ENCODE data around the gene LMX1B.

Gene LMX1B

DNA sequence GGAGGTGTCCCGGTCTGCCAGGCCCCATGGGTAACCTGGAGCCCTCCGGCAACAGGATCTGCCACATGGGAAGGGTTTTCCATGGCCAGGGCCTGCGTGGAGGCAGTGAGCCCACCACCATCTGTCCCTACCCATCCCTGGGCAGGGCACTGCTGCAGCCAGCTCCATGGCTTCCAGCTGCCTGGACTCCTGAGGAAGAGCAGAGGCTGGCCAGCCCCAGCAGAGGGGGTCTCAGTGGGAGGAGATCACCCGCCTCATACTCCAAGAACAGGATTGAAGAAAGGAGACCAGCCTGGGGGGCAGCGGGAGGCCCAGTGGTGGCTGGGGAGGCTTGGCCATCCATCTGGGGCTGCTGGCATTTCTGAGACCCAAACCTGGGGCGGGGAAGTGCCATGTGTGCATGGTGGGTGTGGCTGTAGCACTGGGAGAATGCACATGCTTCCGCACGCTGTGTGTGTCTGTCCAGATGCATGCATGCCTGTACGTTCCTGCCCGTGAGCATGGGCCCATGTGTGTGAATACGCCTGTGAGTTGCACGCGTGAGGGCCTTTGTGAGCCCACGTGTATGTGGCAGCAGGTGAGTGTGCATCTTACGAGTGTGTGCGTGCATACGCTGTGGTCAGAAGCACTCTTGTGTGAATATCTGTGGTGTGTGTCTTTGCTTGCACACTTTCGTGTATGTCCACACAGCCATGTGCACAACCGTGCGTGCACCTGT is 78.5 kb downstream of the LMX1B start:
- Histone ChIP-seq H3K79me1 (ENCODE audit: low read depth, low read length) (no peaks in the 10 kb centered on the region), H2BK12ac (ENCODE audit: low read length) (peak overlapping the region; percentile 98), H3K23ac (ENCODE audit: low read depth, low read length, poor library complexity) (peak overlapping the region; percentile 37), H2BK15ac (ENCODE audit: low read length) (no peak overlapping the region), H3K36me3 (replicated peaks in 1 of 2; ENCODE audit: control insufficient read depth in 2 of 2, insufficient read depth in 2 of 2, low read length in 2 of 2) (no peaks in the 10 kb centered on the region), H3K9me3 (replicated peaks in 1 of 2; ENCODE audit: control insufficient read depth in 2 of 2, insufficient read depth in 1 of 2, low read depth in 1 of 2, low read length in 2 of 2) (no peaks in the 10 kb centered on the region), H3K4me2 (ENCODE audit: insufficient read depth, low read length, poor library complexity, severe bottlenecking) (no peak overlapping the region), H3K4me1 (ENCODE audit: control insufficient read depth in 2 of 2, insufficient read depth in 1 of 2, low read depth in 1 of 2, low read length in 2 of 2) (peaks cover 0 to 3% of the 10 kb centered on the region in 2 donors), H2AFZ (ENCODE audit: low read length) (no peak overlapping the region), H3K14ac (ENCODE audit: low read length) (peak overlapping the region; percentile 90), H2BK5ac (ENCODE audit: low read length) (peak overlapping the region; percentile 48), H3K9ac (ENCODE audit: low read depth, low read length, poor library complexity) (peak overlapping the region; percentile 71), H3K4ac (ENCODE audit: low read length) (no peak overlapping the region), H4K8ac (ENCODE audit: low read depth, low read length) (peak overlapping the region; percentile 52), H4K91ac (ENCODE audit: low read depth, low read length, poor library complexity) (no peak overlapping the region), H3K18ac (ENCODE audit: low read length) (peak overlapping the region; percentile 80), H3K27ac (replicated peaks; ENCODE audit: low read length) (no peak overlapping the region), H3K27me3 (ENCODE audit: control insufficient read depth in 3 of 3, insufficient read depth in 3 of 3, low read depth in 1 of 3, low read length in 3 of 3) (peaks cover 0 to 88% (median 44%) of the 10 kb centered on the region in 3 experiments), H3K4me3 (ENCODE audit: low read length in 2 of 2) (peak overlapping the region in 1 of 2 donors; percentile 41), H2BK120ac (ENCODE audit: low read depth, low read length) (no peak overlapping the region), H2AK5ac (ENCODE audit: low read depth, low read length) (peak overlapping the region; percentile 21)
- no CpG with 5 or more reads among the region's 20 CpGs for WGBS, 2 donors (ENCODE audit: extremely low coverage in 2 of 2, insufficient read length in 2 of 2, insufficient replicate concordance in 1 of 2)
- DNase-seq (ENCODE audit: low spot score), result no peak

DNA sequence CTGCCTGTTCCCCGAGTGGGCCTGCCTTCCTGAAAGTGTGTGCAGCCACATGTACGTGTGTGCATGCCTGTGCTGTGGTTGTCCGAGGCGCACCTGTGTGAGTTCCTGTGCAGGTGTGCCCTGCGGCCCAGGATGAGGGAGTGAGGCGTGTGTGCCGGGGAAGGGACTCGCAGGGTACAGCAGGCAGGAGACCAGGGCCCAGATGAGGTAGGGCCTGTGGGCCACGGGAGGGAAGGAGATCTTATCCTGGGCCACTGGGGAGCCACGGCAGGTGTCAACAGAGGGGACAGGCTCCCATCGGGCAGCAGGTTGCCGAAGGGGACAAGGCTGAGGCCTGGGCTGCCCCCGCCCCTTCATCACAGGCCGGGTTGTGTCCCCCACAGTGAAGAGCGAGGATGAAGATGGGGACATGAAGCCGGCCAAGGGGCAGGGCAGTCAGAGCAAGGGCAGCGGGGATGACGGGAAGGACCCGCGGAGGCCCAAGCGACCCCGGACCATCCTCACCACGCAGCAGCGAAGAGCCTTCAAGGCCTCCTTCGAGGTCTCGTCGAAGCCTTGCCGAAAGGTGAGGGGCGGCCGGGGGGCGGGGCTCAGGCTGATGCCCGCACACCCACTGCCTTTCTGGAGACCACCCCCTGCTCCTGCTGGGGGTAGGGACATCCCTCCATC is 79.2 kb downstream of the LMX1B start:
- no peak overlapping the region for H4K91ac ChIP-seq (ENCODE audit: low read depth, low read length, poor library complexity)
- peak overlapping the region in 1 of 2 donors; percentile 41 for H3K4me3 ChIP-seq (ENCODE audit: low read length in 2 of 2)
- peak overlapping the region; percentile 52 for H4K8ac ChIP-seq (ENCODE audit: low read depth, low read length)
- peak overlapping the region; percentile 48 for H2BK5ac ChIP-seq (ENCODE audit: low read length)
- no CpG with 5 or more reads among the region's 32 CpGs for WGBS, 2 donors (ENCODE audit: extremely low coverage in 2 of 2, insufficient read length in 2 of 2, insufficient replicate concordance in 1 of 2)
- peaks cover 0 to 3% of the 10 kb centered on the region in 2 donors for H3K4me1 ChIP-seq (ENCODE audit: control insufficient read depth in 2 of 2, insufficient read depth in 1 of 2, low read depth in 1 of 2, low read length in 2 of 2)
- peak overlapping the region; percentile 21 for H2AK5ac ChIP-seq (ENCODE audit: low read depth, low read length)
- H3K4me2 ChIP-seq (ENCODE audit: insufficient read depth, low read length, poor library complexity, severe bottlenecking), result no peak overlapping the region
- H2BK120ac ChIP-seq (ENCODE audit: low read depth, low read length), result no peak overlapping the region
- H2AFZ ChIP-seq (ENCODE audit: low read length), result no peak overlapping the region
- H3K18ac ChIP-seq (ENCODE audit: low read length), result peak overlapping the region; percentile 77
- H3K4ac ChIP-seq (ENCODE audit: low read length), result no peak overlapping the region
- peak overlapping the region; percentile 37 for H3K23ac ChIP-seq (ENCODE audit: low read depth, low read length, poor library complexity)
- DNase-seq (ENCODE audit: low spot score), result no peak
- H2BK15ac ChIP-seq (ENCODE audit: low read length), result peak overlapping the region; percentile 63
- no peaks in the 10 kb centered on the region for H3K36me3 ChIP-seq (replicated peaks in 1 of 2; ENCODE audit: control insufficient read depth in 2 of 2, insufficient read depth in 2 of 2, low read length in 2 of 2)
- H3K27ac ChIP-seq (replicated peaks; ENCODE audit: low read length), result no peak overlapping the region
- H3K9ac ChIP-seq (ENCODE audit: low read depth, low read length, poor library complexity), result peak overlapping the region; percentile 71
- H3K79me1 ChIP-seq (ENCODE audit: low read depth, low read length), result no peaks in the 10 kb centered on the region
- no peaks in the 10 kb centered on the region for H3K9me3 ChIP-seq (replicated peaks in 1 of 2; ENCODE audit: control insufficient read depth in 2 of 2, insufficient read depth in 1 of 2, low read depth in 1 of 2, low read length in 2 of 2)
- H2BK12ac ChIP-seq (ENCODE audit: low read length), result peak overlapping the region; percentile 98
- peaks cover 0 to 85% (median 38%) of the 10 kb centered on the region in 3 experiments for H3K27me3 ChIP-seq (ENCODE audit: control insufficient read depth in 3 of 3, insufficient read depth in 3 of 3, low read depth in 1 of 3, low read length in 3 of 3)
- peak overlapping the region; percentile 90 for H3K14ac ChIP-seq (ENCODE audit: low read length)

GRCh38 chr9:126693428-126693944 is 79.8 kb downstream of the LMX1B start:
- DNase-seq (ENCODE audit: low spot score), result no peak
- H2BK5ac ChIP-seq (ENCODE audit: low read length), result peak overlapping the region; percentile 48
- no CpG with 5 or more reads among the region's 20 CpGs for WGBS, 2 donors (ENCODE audit: extremely low coverage in 2 of 2, insufficient read length in 2 of 2, insufficient replicate concordance in 1 of 2)
- peak overlapping the region; percentile 77 for H3K18ac ChIP-seq (ENCODE audit: low read length)
- H3K4me1 ChIP-seq (ENCODE audit: control insufficient read depth in 2 of 2, insufficient read depth in 1 of 2, low read depth in 1 of 2, low read length in 2 of 2), result peaks cover 0 to 3% of the 10 kb centered on the region in 2 donors
- H3K4ac ChIP-seq (ENCODE audit: low read length), result no peak overlapping the region
- no peak overlapping the region for H3K9ac ChIP-seq (ENCODE audit: low read depth, low read length, poor library complexity)
- no peaks in the 10 kb centered on the region for H3K79me1 ChIP-seq (ENCODE audit: low read depth, low read length)
- H4K8ac ChIP-seq (ENCODE audit: low read depth, low read length), result no peak overlapping the region
- no peak overlapping the region for H2AK5ac ChIP-seq (ENCODE audit: low read depth, low read length)
- H3K9me3 ChIP-seq (replicated peaks in 1 of 2; ENCODE audit: control insufficient read depth in 2 of 2, insufficient read depth in 1 of 2, low read depth in 1 of 2, low read length in 2 of 2), result no peaks in the 10 kb centered on the region
- H3K14ac ChIP-seq (ENCODE audit: low read length), result peak overlapping the region; percentile 15
- peak overlapping the region; percentile 37 for H3K23ac ChIP-seq (ENCODE audit: low read depth, low read length, poor library complexity)
- H3K4me2 ChIP-seq (ENCODE audit: insufficient read depth, low read length, poor library complexity, severe bottlenecking), result no peak overlapping the region
- H2BK120ac ChIP-seq (ENCODE audit: low read depth, low read length), result no peak overlapping the region
- no peak overlapping the region for H2AFZ ChIP-seq (ENCODE audit: low read length)
- H2BK15ac ChIP-seq (ENCODE audit: low read length), result peak overlapping the region; percentile 63
- H4K91ac ChIP-seq (ENCODE audit: low read depth, low read length, poor library complexity), result no peak overlapping the region
- H3K27me3 ChIP-seq (ENCODE audit: control insufficient read depth in 3 of 3, insufficient read depth in 3 of 3, low read depth in 1 of 3, low read length in 3 of 3), result peaks cover 0 to 87% (median 33%) of the 10 kb centered on the region in 3 experiments
- H3K36me3 ChIP-seq (replicated peaks in 1 of 2; ENCODE audit: control insufficient read depth in 2 of 2, insufficient read depth in 2 of 2, low read length in 2 of 2), result no peaks in the 10 kb centered on the region
- H3K4me3 ChIP-seq (ENCODE audit: low read length in 2 of 2), result no peak overlapping the region
- no peak overlapping the region for H3K27ac ChIP-seq (replicated peaks; ENCODE audit: low read length)
- H2BK12ac ChIP-seq (ENCODE audit: low read length), result no peak overlapping the region
